PC-3 (cell line): Measurements from ENCODE around the gene ABCC3. TPM values are rescaled to one million over a fixed set of nuclear protein-coding genes. Genes with fewer than 3 reads are reported as not detected.

Experiments used
- ATAC-seq: fragments of 200-7000 bp; cut with Tn5 transposase; 2 replicates; pipeline ENCODE4 v1.9.1; 2020; ENCODE audit warnings: mild to moderate bottlenecking, moderate library complexity
- BruUV-seq: library from RNA; stranded (reverse); fragments of 400-500 nt; replicated peaks from 2 replicates; lab custom pipeline; 2021; lab: Mats Ljungman, UMichigan
- CTCF ChIA-PET: fragments of 300-600 bp; sonication (Branson Sonifier 250); formaldehyde crosslinking; loops from one replicate; lab custom pipeline; 2022; ENCODE audit warnings: antibody characterized with exemption; lab: Charles Lee
- POLR2A ChIA-PET: fragments of 300-600 bp; sonication (Branson Sonifier 250); formaldehyde crosslinking; loops from one replicate; lab custom pipeline; 2022; ENCODE audit warnings: antibody characterized with exemption; ENCODE audit not compliant: unreplicated experiment; lab: Charles Lee
- DNase-seq: peaks from one replicate; pipeline ENCODE4 v3.0.0-alpha.2; 2015
- H2AFZ ChIP-seq: fragments of 300-600 bp; sonication (generic); 2 replicates; pipeline ENCODE4 v1.6.0; 2016; ENCODE audit warnings: antibody characterized with exemption, low read length
- H3F3A ChIP-seq: fragments of 300-600 bp; sonication (generic); one replicate; pipeline ENCODE4 v1.6.0; 2017; ENCODE audit warnings: antibody characterized with exemption, low read length, control low read depth, mild to moderate bottlenecking; ENCODE audit not compliant: unreplicated experiment
- H3K27ac ChIP-seq: fragments of 300-600 bp; sonication (generic); 2 replicates; pipeline ENCODE4 v1.5.1; 2016; ENCODE audit warnings: mild to moderate bottlenecking, low read length
- H3K27me3 ChIP-seq: fragments of 300-600 bp; sonication (generic); 2 replicates; pipeline ENCODE4 v1.6.1; 2016; ENCODE audit warnings: low read length, mixed read lengths
- H3K36me3 ChIP-seq: fragments of 300-600 bp; sonication (generic); 2 replicates; pipeline ENCODE4 v1.6.1; 2016; ENCODE audit warnings: low read depth, mixed run types, low read length, mixed read lengths
- H3K4me1 ChIP-seq: fragments of 300-600 bp; sonication (generic); 2 replicates; pipeline ENCODE4 v1.5.1; 2016; ENCODE audit warnings: low read length; ENCODE audit not compliant: insufficient read depth
- H3K4me2 ChIP-seq: fragments of 300-600 bp; sonication (generic); 2 replicates; pipeline ENCODE4 v1.6.0; 2016; ENCODE audit warnings: low read length
- H3K4me3 ChIP-seq: fragments of 300-600 bp; sonication (generic); 2 replicates; pipeline ENCODE4 v1.5.1; 2016; ENCODE audit warnings: mild to moderate bottlenecking, low read length, mixed read lengths
- H3K79me2 ChIP-seq: fragments of 300-600 bp; sonication (generic); 2 replicates; pipeline ENCODE4 v1.6.1; 2017; ENCODE audit warnings: low read length, mixed read lengths
- H3K9ac ChIP-seq: fragments of 300-600 bp; sonication (generic); 2 replicates; pipeline ENCODE4 v1.6.0; 2016; ENCODE audit warnings: mild to moderate bottlenecking, low read length
- H3K9me2 ChIP-seq: fragments of 300-600 bp; sonication (generic); replicated peaks from 2 replicates; pipeline ENCODE4 v1.6.1; 2016; ENCODE audit warnings: mixed run types, low read length, mixed read lengths
- H3K9me3 ChIP-seq: fragments of 300-600 bp; sonication (generic); 2 replicates; pipeline ENCODE4 v1.6.1; 2016; ENCODE audit warnings: low read length, mixed read lengths
- H4K20me1 ChIP-seq: fragments of 300-600 bp; sonication (generic); 2 replicates; pipeline ENCODE4 v1.6.1; 2016; ENCODE audit warnings: low read length, mixed read lengths
- CTCF ChIP-seq: fragments of 300-600 bp; sonication (generic); conservative IDR thresholded peaks from 2 replicates; pipeline ENCODE4 v1.5.1; 2017; ENCODE audit warnings: antibody characterized with exemption, low read depth, mild to moderate bottlenecking, low read length
- EZH2 ChIP-seq: fragments of 300-600 bp; sonication (generic); IDR thresholded peaks from one replicate; pipeline ENCODE4 v1.6.1; 2017; ENCODE audit warnings: antibody characterized with exemption, mild to moderate bottlenecking, low read length; ENCODE audit not compliant: unreplicated experiment
- EZH2phosphoT487 ChIP-seq: fragments of 300-600 bp; sonication (generic); IDR thresholded peaks from 2 replicates; pipeline ENCODE4 v1.6.1; 2018; ENCODE audit warnings: mild to moderate bottlenecking, antibody characterized with exemption, low read length, borderline replicate concordance
- intact Hi-C: fragments of 100-400 bp; cut with micrococcal nuclease; formaldehyde crosslinking; loops from 2 replicates; pipeline ENCODE4 v1.9.0; 2023
- total RNA-seq: library from RNA; depleted of rRNA; stranded (reverse); fragments of >200 nt; gene quantifications from 2 replicates; pipeline ENCODE4 v1.2.3, GENCODE V29; 2014

ABCC3 gene
- total RNA-seq, 1 experiment from 2014 or later = 50.2 TPM

GRCh38 chr17:50651661-50652060 is 17.0 kb downstream of the ABCC3 start:
- Histone ChIP-seq H2AFZ (no peak overlapping the region), H3K4me1 (peaks cover 9% of the 10 kb centered on the region), H3K79me2 (peaks cover 3% of the 10 kb centered on the region; the same call in 1 of the 2 replicates), H4K20me1 (no peaks in the 10 kb centered on the region), H3K27me3 (no peaks in the 10 kb centered on the region), H3K9me2 (no peaks in the 10 kb centered on the region), H3F3A (peaks cover 3% of the 10 kb centered on the region), H3K36me3 (peaks cover 4% of the 10 kb centered on the region; the same call in 1 of the 2 replicates), H3K4me2 (no peak overlapping the region), H3K4me3 (no peak overlapping the region), H3K9me3 (no peaks in the 10 kb centered on the region), H3K27ac (no peak overlapping the region), H3K9ac (no peak overlapping the region)
- no peak for TF ChIP-seq EZH2phosphoT487
- no peak for TF ChIP-seq CTCF
- TF ChIP-seq EZH2 = no peak
- ATAC-seq (no peak), DNase-seq (no peak)
- no TSS peak for BruUV-seq
- CTCF ChIA-PET = no interaction called here
- intact Hi-C loops = no loop called here
- POLR2A ChIA-PET = interaction anchor here (0.7 kb wide), 1 partner anchor 15 kb away, joined by 4 read pairs; no protein-coding TSS in a partner anchor

GRCh38 chr17:50653738-50654137 is 19.1 kb downstream of the ABCC3 start:
- no TSS peak for BruUV-seq
- ChIA-PET CTCF (no interaction called here), POLR2A (no interaction called here)
- ATAC-seq (no peak), DNase-seq (no peak)
- Histone ChIP-seq H4K20me1 (no peaks in the 10 kb centered on the region), H3K9me3 (no peaks in the 10 kb centered on the region), H3K27ac (no peak overlapping the region), H3K36me3 (peaks cover 4% of the 10 kb centered on the region; the same call in 1 of the 2 replicates), H3K9me2 (no peaks in the 10 kb centered on the region), H3K4me3 (no peak overlapping the region), H3K79me2 (no peaks in the 10 kb centered on the region), H3F3A (peaks cover 3% of the 10 kb centered on the region), H2AFZ (no peak overlapping the region), H3K4me1 (peaks cover 9% of the 10 kb centered on the region), H3K4me2 (no peak overlapping the region), H3K27me3 (no peaks in the 10 kb centered on the region), H3K9ac (no peak overlapping the region)
- intact Hi-C loops = no loop called here
- TF ChIP-seq EZH2 = no peak

GRCh38 chr17:50656509-50656908 is 21.8 kb downstream of the ABCC3 start:
- no peak for DNase-seq
- no peaks in the 10 kb centered on the region for H3K9me3 ChIP-seq
- no peaks in the 10 kb centered on the region for H3F3A ChIP-seq
- no peak overlapping the region for H3K27ac ChIP-seq
- peaks cover 4% of the 10 kb centered on the region; the same call in 1 of the 2 replicates for H3K36me3 ChIP-seq
- H3K4me3 ChIP-seq = no peak overlapping the region
- H3K4me1 ChIP-seq = peaks cover 21% of the 10 kb centered on the region
- no peak for ATAC-seq
- no peak overlapping the region for H2AFZ ChIP-seq
- H3K79me2 ChIP-seq = no peaks in the 10 kb centered on the region
- H3K9me2 ChIP-seq = no peaks in the 10 kb centered on the region
- POLR2A ChIA-PET = no interaction called here
- no TSS peak for BruUV-seq
- intact Hi-C loops = no loop called here
- H3K4me2 ChIP-seq = no peak overlapping the region
- no peak overlapping the region for H3K9ac ChIP-seq
- H4K20me1 ChIP-seq = no peaks in the 10 kb centered on the region
- CTCF ChIA-PET = no interaction called here
- H3K27me3 ChIP-seq = no peaks in the 10 kb centered on the region
- TF ChIP-seq EZH2phosphoT487 (no peak), CTCF (no peak), EZH2 (no peak)
